SU-DHL-6 (cell line): ENCODE data around the gene GPT2.

ENCODE experiments used
- EZH2phosphoT487 ChIP-seq: fragments of 200-600 bp; sonication (generic), shearing (Covaris generic); conservative IDR thresholded peaks from 2 replicates; pipeline ENCODE4 v1.6.1; 2018; ENCODE audit warnings: mild to moderate bottlenecking, antibody characterized with exemption, low read length, moderate library complexity, mixed read lengths
- TF ChIP-seq, protein P1 (sequence below): fragments of 200-600 bp; sonication (generic); IDR thresholded peaks from one replicate; pipeline ENCODE4 v1.5.1; 2017; ENCODE audit warnings: antibody characterized with exemption, mild to moderate bottlenecking, low read length, moderate library complexity; ENCODE audit not compliant: insufficient read depth, poor library complexity, severe bottlenecking

DNA sequence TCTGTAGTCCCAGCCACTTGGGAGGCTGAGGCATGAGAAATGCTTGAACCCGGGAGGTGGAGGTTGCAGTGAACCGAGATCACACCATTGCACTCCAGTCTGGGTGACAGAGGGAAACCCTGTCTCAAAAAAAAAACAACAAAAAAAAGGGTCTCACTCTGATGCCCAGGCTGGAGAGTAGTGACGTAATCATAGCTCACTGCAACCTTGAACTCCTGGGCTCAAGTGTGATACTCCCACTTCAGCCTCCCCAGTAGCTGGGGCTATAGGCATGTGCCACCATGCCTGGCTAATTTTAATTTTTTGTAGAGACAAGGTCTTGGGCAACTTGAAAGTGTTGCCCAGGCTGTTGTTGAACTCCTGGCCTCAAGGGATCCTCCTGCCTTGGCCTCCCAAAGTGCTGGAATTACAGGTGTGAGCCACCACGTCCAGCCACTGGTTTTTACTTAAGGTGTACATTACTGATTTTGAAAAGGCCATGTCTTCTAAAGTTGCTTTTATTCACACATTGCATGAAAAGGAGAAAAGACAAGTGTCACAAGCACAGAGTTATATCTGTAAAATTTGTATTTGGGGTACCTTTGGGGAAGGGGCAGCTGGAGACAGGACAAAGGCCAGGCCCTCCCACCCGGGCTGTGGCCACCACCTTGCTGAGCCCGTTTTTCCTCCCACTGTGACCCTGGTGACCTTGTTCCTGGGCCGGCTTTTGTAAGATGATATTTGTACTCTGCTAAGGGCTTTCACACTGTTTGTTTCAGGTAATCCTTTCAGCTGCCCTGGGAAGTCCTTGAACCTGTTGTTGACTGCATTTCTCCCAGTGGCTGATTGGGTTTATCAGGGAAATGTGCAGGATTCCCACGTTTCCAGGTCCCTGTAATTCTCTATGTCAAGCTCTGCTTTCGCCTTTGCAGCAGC is 11.5 kb downstream of the GPT2 start:
- TF ChIP-seq, protein P1, sequence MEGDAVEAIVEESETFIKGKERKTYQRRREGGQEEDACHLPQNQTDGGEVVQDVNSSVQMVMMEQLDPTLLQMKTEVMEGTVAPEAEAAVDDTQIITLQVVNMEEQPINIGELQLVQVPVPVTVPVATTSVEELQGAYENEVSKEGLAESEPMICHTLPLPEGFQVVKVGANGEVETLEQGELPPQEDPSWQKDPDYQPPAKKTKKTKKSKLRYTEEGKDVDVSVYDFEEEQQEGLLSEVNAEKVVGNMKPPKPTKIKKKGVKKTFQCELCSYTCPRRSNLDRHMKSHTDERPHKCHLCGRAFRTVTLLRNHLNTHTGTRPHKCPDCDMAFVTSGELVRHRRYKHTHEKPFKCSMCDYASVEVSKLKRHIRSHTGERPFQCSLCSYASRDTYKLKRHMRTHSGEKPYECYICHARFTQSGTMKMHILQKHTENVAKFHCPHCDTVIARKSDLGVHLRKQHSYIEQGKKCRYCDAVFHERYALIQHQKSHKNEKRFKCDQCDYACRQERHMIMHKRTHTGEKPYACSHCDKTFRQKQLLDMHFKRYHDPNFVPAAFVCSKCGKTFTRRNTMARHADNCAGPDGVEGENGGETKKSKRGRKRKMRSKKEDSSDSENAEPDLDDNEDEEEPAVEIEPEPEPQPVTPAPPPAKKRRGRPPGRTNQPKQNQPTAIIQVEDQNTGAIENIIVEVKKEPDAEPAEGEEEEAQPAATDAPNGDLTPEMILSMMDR: no peak
- no peak for TF ChIP-seq EZH2phosphoT487
